HL-60/S4 treated with phorbol 12-myristate 13-acetate at 8.2 ng/mL for 4 days and 3 days (cell line): ENCODE data around the gene ANXA3.
"Not testable (repeated sequence)": the region's sequence is repeated elsewhere in the genome, so short reads cannot be mapped to it uniquely, and the experiment has no call there.

ENCODE experiments used
- in situ Hi-C: fragments of 300-500 bp; cut with MboI; formaldehyde crosslinking; loops from 2 replicates; pipeline ENCODE4 v1.15.0; 2022; ENCODE audit warnings: low sequenced_read_pairs

Gene ANXA3

GRCh38 chr4:78542373-78542772 is 9.2 kb upstream of the ANXA3 start:
- in situ Hi-C loops = no loop called here

- in situ Hi-C loops = no loop called here
These were observed 8.0 kb upstream of the ANXA3 start for GRCh38 chr4:78543424-78544125.

DNA sequence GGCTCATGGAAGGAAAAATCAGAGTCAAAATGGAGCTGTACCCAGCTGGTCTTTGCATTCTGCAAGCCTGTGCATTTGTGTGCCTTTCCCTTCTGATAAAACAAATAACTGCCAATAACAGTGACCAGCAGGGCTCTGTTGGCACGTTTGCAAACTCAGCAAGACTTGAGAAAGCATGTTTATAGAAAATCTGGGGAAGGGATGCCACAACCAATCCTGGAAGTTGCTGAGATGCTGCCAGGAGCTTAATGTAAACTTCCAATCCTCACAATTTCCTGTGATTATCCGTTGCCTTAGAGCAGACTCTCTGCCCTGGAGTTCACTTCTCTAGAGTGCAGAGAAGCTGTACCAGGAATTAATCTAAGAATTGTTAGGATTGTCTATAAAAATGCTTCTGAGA is 6.9 kb upstream of the ANXA3 start:
- in situ Hi-C loops = no loop called here

GRCh38 chr4:78545275-78546246 is 6.0 kb upstream of the ANXA3 start:
- in situ Hi-C loops = no loop called here

DNA sequence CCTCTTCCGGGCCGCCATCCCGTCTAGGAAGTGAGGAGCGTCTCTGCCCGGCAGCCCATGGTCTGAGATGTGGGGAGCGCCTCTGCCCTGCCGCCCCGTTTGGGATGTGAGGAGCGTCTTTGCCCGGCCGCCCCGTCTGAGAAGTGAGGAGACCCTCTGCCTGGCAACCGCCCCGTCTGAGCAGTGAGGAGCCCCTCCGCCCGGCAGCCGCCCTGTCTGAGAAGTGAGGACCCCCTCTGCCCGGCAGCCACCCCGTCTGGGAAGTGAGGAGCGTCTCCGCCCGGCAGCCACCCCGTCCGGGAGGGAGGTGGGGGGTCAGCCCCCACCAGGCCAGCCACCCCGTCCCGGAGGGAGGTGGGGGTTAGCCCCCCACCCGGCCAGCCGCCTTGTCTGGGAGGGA is 3.7 kb upstream of the ANXA3 start:
- in situ Hi-C loops = not testable (repeated sequence)

DNA sequence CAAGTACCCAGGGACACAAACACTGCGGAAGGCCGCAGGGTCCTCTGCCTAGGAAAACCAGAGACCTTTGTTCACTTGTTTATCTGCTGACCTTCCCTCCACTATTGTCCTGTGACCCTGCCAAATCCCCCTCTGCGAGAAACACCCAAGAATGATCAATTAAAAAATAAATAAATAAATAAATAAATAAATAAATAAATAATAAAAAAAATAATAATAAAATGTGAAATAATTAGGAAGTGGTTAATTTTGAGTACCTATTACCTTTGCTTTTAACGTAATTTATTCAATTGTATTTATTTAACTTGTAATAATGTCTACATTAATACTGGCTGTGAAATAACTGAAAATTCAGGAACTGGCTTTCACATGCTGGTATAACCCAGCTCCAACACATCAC is 2.7 kb upstream of the ANXA3 start:
- in situ Hi-C loops = not testable (repeated sequence)

DNA sequence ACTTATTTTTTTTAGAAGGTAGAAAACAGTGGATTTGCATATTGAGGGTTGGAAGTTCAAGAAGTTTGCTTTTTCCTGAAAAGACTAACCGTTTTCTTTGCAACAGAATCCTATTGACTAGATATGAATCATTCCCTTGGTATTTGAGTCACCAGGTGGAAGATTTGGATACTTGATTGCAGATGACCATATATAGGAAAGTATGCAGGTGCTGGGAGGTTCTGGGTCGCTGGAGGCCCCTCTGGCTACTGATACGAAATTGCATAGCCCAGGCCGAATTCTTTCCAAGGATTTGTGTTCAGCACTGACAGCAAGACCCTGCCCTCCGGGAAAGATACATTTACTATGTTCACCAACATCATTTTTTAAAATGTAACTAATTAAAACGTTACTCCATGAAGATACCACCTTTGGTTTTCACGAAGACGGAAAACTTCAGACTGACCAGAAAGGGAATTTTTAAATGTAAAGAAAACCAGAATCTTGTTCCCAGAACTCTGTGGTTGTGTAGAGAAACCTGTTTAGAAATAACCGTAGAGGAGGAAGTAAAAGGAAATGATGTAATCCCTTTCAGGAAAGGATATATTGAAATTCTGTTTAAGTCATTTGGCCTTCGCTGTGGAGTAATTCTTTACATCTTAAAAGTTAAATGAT is 946 bp downstream of the ANXA3 start:
- in situ Hi-C loops = no loop called here

DNA sequence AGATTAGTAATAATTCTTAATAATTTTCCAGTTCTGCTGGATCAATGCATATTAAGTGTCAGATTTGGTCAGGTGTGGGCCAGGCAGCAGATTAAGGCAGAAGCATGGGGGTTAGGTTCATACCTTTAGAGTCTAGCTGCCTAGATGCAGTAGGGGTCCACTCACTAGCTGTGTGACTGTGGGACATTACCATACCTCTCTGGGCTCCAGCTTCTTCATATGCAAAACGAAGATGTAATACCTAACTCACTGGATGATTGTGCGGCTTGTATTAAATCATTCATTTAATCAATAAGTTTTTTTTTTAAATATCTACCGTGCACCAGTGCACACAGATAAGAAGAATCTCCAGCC is 1.4 kb downstream of the ANXA3 start:
- in situ Hi-C loops = no loop called here

- in situ Hi-C loops = no loop called here
These were observed 2.0 kb downstream of the ANXA3 start for GRCh38 chr4:78553529-78554060.

DNA sequence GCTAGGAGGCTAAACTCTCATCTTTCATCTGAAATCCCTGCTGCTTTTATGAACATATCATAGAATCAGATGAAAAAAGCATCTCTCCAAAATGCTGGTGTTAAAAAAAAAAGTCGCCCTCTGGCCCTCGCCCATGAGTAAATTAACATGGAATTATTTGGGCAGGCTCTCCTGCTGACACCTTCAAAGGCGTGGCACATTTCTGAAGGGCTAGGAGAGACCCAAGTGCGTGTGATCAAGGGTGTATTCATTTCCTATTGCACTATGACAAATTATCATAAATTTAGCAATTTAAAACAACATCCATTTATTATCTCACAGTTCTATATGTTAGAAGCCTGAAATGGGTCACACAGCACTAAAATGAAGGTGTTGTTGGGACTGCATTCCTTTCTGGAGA is 5.1 kb downstream of the ANXA3 start:
- in situ Hi-C loops = no loop called here

GRCh38 chr4:78557841-78558240 is 6.3 kb downstream of the ANXA3 start:
- in situ Hi-C loops = no loop called here

DNA sequence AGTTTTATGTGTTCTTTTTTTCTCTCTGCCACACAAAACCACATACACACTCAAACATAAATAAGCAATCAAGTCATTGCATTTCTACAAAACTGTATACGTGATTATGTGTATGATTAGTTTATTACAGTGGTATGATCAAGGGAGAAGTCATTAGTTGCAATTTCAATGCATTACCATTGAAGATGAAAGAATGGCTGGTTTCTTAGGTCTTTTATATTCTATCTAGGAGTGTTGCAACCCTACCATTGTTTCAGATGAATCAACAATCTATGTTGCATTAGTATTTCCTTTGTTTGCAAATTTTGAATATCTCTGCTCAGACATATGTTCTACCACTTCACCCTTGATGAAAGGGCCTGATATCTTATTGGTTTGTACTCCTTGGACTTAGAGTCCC is 6.8 kb downstream of the ANXA3 start:
- in situ Hi-C loops = no loop called here

DNA sequence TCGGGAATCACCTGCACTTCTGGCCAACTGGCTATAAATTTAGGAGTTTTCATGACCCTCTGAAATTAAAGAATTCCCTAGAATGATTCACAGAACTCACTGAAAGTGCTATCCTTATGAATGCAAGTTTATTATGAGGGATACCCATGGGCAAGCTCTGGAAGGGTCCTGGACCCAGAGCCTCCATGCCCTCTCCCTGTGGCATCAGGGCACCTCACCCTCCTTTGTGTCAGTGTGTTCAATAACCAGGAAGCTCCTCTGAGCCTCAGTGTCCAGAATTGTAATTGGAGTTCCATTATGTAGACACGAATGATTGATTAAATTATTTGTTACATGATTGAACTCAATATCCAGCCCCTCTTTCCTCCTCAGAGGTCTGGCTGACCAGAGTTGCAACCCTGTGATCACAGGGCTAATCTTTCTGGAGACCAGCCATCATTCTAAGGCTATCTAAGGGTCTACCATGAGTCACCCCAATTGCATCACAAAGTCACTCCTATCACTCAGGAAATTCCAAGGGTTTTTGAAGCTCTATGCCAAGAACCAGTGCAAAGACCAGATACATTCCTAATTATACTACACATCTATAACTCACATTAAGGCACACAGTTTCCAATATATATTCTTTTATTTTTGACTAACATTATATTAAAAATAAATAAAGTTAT is 8.9 kb downstream of the ANXA3 start:
- in situ Hi-C loops = no loop called here

DNA sequence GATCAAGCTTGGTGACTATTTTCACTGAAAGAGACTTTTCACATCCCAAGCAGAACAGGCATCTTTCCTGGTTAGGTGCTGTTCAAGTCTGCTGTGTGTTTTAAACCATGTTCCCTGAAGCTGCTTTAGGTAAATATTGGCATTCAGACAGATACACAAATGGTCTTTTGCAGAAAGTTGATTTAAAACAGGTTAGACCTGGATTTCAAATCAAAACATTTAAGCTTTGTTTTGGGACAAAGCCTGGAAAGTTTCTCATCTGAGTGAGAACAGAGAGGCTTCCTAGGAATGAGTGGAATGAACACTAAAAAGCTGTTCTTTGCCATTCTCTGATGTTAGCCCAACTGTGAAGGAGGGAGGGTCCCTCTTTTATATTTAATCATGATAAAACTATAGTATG is 10.1 kb downstream of the ANXA3 start:
- in situ Hi-C loops = no loop called here

DNA sequence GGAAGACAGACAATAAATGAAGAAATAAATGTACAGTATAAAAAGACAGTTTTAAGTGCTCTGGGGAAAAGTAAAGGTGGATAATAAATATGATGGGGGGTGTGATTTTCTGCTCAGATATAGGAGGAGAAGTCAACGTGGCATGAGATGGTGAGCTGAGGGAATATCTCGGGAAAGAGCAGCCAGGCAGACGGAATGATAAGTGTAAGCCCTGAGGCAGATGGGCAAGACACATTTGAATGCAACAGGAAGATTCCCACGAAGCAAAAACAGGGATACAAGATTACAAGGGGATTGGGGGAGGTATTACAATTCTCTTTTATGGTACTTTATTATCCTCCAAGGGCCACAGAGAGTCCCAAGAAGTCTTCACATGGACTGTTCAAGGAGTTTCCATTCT is 11.1 kb downstream of the ANXA3 start:
- in situ Hi-C loops = no loop called here

- in situ Hi-C loops = no loop called here
These were observed 14.4 kb downstream of the ANXA3 start for GRCh38 chr4:78565971-78566372.

DNA sequence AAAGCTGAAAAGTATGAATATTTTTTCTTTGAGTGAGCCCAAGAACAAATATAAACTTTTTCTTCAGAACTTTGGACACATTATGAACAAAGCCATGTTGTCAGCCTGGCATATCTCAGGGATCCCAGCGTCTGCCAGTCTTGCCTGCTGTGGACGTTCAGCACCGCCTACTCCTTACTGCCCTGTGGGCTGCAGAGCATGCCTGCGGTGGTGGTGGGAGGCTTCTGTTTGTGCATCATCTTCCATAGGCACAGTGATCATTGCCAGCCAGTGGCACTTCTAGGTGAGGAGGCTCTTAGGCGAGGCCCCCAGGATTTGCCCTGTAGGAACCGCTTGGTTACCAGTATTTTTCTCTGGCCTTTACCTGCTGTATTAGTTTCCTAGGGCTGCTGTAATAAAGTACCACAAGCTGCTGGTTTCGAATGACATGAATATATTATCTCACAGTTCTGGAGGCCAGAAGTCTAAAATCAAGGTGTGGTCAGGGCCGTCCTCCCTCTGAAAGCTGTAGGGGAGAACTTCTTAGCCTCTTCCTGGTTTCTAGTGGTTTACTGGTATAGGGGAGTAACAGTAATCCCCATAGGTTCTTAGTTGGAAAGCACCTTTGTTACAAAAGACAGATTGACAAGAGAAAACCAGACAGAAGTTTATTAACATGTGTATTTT is 15.4 kb downstream of the ANXA3 start:
- in situ Hi-C loops = no loop called here

DNA sequence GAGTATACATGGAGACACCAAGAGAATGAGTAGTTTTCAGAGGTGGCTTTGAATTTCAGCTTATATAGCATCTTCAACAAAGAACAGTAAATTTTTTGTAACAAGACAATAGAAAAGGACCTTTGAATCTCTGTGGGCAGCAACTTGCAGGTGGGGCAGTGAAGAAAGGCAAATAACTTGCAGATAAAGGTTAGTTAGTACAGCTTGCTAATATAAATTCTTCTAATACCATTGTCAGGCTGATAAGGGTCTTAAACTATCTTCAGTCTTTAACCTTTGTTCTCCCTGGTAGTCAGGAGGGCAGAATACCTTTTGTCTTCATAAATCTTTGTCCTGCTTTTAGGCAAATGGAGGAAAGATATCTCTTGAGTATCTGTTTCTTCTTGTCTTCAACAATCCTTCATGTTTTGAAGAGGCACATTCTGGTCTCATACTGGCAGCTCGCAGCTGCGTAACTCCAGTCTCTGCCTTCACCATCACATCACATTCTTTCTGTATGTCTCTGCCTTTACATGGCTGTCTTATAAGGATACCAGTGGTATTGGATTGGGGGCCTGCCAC is 16.0 kb downstream of the ANXA3 start:
- in situ Hi-C loops = no loop called here

DNA sequence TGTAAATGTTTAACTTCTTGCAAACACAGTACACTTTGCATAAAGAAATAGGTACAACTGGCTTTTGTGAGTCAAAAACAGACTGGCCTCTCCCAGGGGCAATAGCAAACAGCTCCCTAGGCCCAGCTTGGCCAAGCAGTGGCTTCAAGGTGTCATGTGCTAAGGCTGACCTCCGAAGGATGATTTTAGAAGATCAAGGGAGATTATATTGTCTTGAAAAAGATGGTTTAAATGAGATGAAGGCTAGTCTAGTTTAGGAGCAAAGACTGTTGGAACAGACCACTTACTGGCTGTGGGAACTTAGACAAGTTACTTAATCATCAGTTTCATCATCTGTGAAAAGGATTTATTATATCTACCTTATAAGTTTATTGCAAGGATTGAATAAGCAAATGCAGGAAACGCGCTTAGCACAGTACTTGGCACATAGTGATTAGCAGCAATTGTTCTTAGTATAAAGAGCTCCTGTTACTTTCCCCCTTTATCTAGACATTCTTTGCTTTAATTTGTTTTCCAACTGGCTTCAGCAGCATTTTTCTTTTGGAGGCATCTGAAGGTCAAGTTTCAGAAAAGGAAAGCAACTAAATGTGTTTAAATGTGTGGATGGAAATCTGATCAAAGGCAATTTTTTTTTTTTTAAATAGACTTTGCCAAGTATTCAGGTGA is 17.2 kb downstream of the ANXA3 start:
- in situ Hi-C loops = no loop called here
